ENCODE measurements around the gene NUAK1.

DNA sequence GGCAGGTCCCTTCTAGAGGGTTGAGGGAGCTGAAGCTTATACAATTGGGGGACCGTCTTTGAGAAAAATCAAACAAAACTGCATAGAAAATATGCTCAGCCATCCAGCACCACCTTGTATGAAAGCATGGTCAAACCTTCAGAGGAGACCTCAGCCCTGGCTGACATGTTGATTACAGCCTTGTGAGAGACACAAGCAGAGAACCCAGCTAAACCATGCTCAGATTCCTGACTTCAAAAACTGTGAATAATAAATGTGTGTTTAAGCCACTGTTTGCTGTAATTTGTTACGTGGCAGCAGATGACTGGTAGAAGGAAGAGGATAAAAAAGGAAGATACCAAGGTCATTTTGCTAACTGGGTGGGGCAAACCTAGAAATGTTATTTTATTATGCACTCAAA is 115.7 kb downstream of the NUAK1 start:
- TF ChIP-seq POLR2AphosphoS5 (IDR thresholded peaks at IDR 0.05; ENCODE audit: low read depth, low read length): no peak
- TF ChIP-seq, protein P1, sequence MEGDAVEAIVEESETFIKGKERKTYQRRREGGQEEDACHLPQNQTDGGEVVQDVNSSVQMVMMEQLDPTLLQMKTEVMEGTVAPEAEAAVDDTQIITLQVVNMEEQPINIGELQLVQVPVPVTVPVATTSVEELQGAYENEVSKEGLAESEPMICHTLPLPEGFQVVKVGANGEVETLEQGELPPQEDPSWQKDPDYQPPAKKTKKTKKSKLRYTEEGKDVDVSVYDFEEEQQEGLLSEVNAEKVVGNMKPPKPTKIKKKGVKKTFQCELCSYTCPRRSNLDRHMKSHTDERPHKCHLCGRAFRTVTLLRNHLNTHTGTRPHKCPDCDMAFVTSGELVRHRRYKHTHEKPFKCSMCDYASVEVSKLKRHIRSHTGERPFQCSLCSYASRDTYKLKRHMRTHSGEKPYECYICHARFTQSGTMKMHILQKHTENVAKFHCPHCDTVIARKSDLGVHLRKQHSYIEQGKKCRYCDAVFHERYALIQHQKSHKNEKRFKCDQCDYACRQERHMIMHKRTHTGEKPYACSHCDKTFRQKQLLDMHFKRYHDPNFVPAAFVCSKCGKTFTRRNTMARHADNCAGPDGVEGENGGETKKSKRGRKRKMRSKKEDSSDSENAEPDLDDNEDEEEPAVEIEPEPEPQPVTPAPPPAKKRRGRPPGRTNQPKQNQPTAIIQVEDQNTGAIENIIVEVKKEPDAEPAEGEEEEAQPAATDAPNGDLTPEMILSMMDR (IDR thresholded peaks at IDR 0.05): no peak
